H1 (cell line): ENCODE data around the gene PDZD8. TPM values are rescaled to one million over a fixed set of nuclear protein-coding genes. Genes with fewer than 3 reads are reported as not detected.

Experiments used
- CTCF ChIA-PET: fragments of 300-600 bp; sonication (Branson Sonifier 250); formaldehyde crosslinking; loops from one replicate; lab custom pipeline; 2021; ENCODE audit not compliant: partially characterized antibody; lab: Charles Lee
- POLR2A ChIA-PET: fragments of 300-600 bp; sonication (Branson Sonifier 250); formaldehyde crosslinking; loops from one replicate; lab custom pipeline; 2021; ENCODE audit warnings: inconsistent platforms; ENCODE audit not compliant: partially characterized antibody; lab: Charles Lee
- DNase-seq, 2 experiments: peaks; one replicate each; pipeline versions ENCODE4 v3.0.0 to v3.0.0-alpha.2; 2010 to 2022; ENCODE audit warnings: low spot score in 2 of 2, low read depth in 1 of 2, mixed read lengths in 1 of 2
- FAIRE-seq: peaks from 2 replicates; lab custom pipeline; 2011; peaks lifted over from hg19 to GRCh38; lab: Jason Lieb, UNC
- H2AFZ ChIP-seq: 2 replicates; pipeline ENCODE4 v1.8.1; 2012; ENCODE audit warnings: low read length, inconsistent platforms
- H2AK5ac ChIP-seq: 2 replicates; pipeline ENCODE4 v1.6.1; 2013; ENCODE audit warnings: low read depth, low read length
- H2BK120ac ChIP-seq: replicated peaks from 2 replicates; pipeline ENCODE3; 2013; ENCODE audit warnings: low read depth, low read length, inconsistent platforms
- H2BK12ac ChIP-seq: 2 replicates; pipeline ENCODE4 v1.6.1; 2013; ENCODE audit warnings: low read depth, low read length
- H2BK15ac ChIP-seq: 2 replicates; pipeline ENCODE4 v1.6.1; 2013; ENCODE audit warnings: low read length
- H2BK20ac ChIP-seq: 2 replicates; pipeline ENCODE4 v1.6.1; 2013; ENCODE audit warnings: low read length
- H2BK5ac ChIP-seq: 2 replicates; pipeline ENCODE4 v1.6.1; 2013; ENCODE audit warnings: low read depth, low read length
- H3K14ac ChIP-seq: 2 replicates; pipeline ENCODE4 v1.6.1; 2013; ENCODE audit warnings: inconsistent platforms; ENCODE audit not compliant: insufficient read length
- H3K18ac ChIP-seq: 2 replicates; pipeline ENCODE4 v1.6.1; 2013; ENCODE audit warnings: low read length; ENCODE audit errors: extremely low read depth
- H3K23ac ChIP-seq: 2 replicates; pipeline ENCODE4 v1.6.1; 2013; ENCODE audit warnings: inconsistent platforms; ENCODE audit not compliant: insufficient read length
- H3K23me2 ChIP-seq: 2 replicates; pipeline ENCODE4 v1.6.1; 2013; ENCODE audit warnings: low read depth, low read length
- H3K27ac ChIP-seq: 2 replicates; pipeline ENCODE4 v1.6.1; 2011; ENCODE audit warnings: low read depth, low read length, inconsistent platforms
- H3K27me3 ChIP-seq, 4 experiments: replicated peaks in 1 of 4; 1 replicate in 1 of 4; 2 replicates in 3 of 4; pipeline versions ENCODE4 v1.6.1 to v1.8.1; 2011 to 2013; ENCODE audit warnings: low read length in 3 of 4, mild to moderate bottlenecking in 3 of 4, inconsistent platforms in 2 of 4, mixed read lengths in 2 of 4, moderate library complexity in 1 of 4; ENCODE audit not compliant: control insufficient read depth in 3 of 4, insufficient read depth in 3 of 4; ENCODE audit errors: extremely low read depth in 1 of 4
- H3K36me3 ChIP-seq, 4 experiments: 2 replicates each; pipeline versions ENCODE4 v1.6.1 to v1.8.1; 2011 to 2013; ENCODE audit warnings: mild to moderate bottlenecking in 4 of 4, low read length in 3 of 4, moderate library complexity in 2 of 4, control low read depth in 1 of 4, inconsistent platforms in 1 of 4; ENCODE audit not compliant: insufficient read depth in 4 of 4, control insufficient read depth in 2 of 4
- H3K4ac ChIP-seq: replicated peaks from 2 replicates; pipeline ENCODE3; 2013; ENCODE audit warnings: low read length, low read depth, mixed read lengths, inconsistent platforms; ENCODE audit not compliant: insufficient read length
- H3K4me1 ChIP-seq, 4 experiments: replicated peaks in 1 of 4; 1 replicate in 1 of 4; 2 replicates in 3 of 4; pipeline versions ENCODE4 v1.6.1 to v1.8.1; 2011 to 2013; ENCODE audit warnings: low read length in 3 of 4, inconsistent platforms in 2 of 4, mixed read lengths in 1 of 4; ENCODE audit not compliant: insufficient read depth in 4 of 4, control insufficient read depth in 3 of 4
- H3K4me2 ChIP-seq, 2 experiments: 2 replicates each; pipeline versions ENCODE4 v1.6.1 to v1.8.1; 2011 to 2013; ENCODE audit warnings: low read depth in 2 of 2, low read length in 2 of 2, control low read depth in 1 of 2, inconsistent platforms in 1 of 2, mild to moderate bottlenecking in 1 of 2; ENCODE audit not compliant: insufficient read depth in 1 of 2
- H3K4me3 ChIP-seq, 4 experiments: fragments of 200-600, 300-600 bp in 1 of 4; sonication (generic), shearing (Covaris generic), sonication (Bioruptor Twin) in 1 of 4; 2 replicates each; pipeline versions ENCODE4 v1.5.1 to v1.8.1; 2011 to 2016; ENCODE audit warnings: low read length in 4 of 4, low read depth in 3 of 4, control low read depth in 2 of 4, inconsistent platforms in 2 of 4, mild to moderate bottlenecking in 2 of 4, mixed read lengths in 1 of 4, moderate library complexity in 1 of 4; ENCODE audit not compliant: insufficient read depth in 2 of 4; ENCODE audit errors: extremely low read depth in 1 of 4
- H3K56ac ChIP-seq: replicated peaks from 2 replicates; pipeline ENCODE3; 2013; ENCODE audit warnings: low read depth, mild to moderate bottlenecking, mixed read lengths, low read length, inconsistent platforms; ENCODE audit not compliant: insufficient read length
- H3K79me1 ChIP-seq: 2 replicates; pipeline ENCODE4 v1.6.1; 2013; ENCODE audit warnings: low read depth, low read length, control low read depth
- H3K79me2 ChIP-seq, 2 experiments: 2 replicates each; pipeline versions ENCODE4 v1.6.1 to v1.8.1; 2012 to 2013; ENCODE audit warnings: low read length in 2 of 2, mild to moderate bottlenecking in 2 of 2, inconsistent platforms in 1 of 2; ENCODE audit not compliant: insufficient read depth in 2 of 2, control insufficient read depth in 1 of 2
- H3K9ac ChIP-seq, 4 experiments: replicated peaks in 1 of 4; 1 replicate in 1 of 4; 2 replicates in 3 of 4; pipeline versions ENCODE4 v1.6.1 to v1.8.1; 2011 to 2013; ENCODE audit warnings: low read depth in 3 of 4, low read length in 3 of 4, control low read depth in 2 of 4, mild to moderate bottlenecking in 2 of 4, moderate library complexity in 2 of 4, inconsistent platforms in 1 of 4; ENCODE audit errors: extremely low read depth in 1 of 4
- H3K9me3 ChIP-seq, 2 experiments: 2 replicates each; pipeline versions ENCODE4 v1.6.1 to v1.8.1; 2012 to 2013; ENCODE audit warnings: mild to moderate bottlenecking in 2 of 2, moderate library complexity in 2 of 2, control low read depth in 1 of 2, inconsistent platforms in 1 of 2, low read depth in 1 of 2, low read length in 1 of 2, mixed read lengths in 1 of 2; ENCODE audit not compliant: insufficient read depth in 2 of 2
- H4K20me1 ChIP-seq, 2 experiments: replicated peaks in 1 of 2; 2 replicates each; pipeline versions ENCODE3 to v1.8.1; 2011 to 2013; ENCODE audit warnings: inconsistent platforms in 2 of 2, low read length in 2 of 2, mild to moderate bottlenecking in 1 of 2; ENCODE audit not compliant: insufficient read depth in 2 of 2, control insufficient read depth in 1 of 2
- H4K5ac ChIP-seq: 2 replicates; pipeline ENCODE4 v1.6.1; 2013; ENCODE audit warnings: low read length, low read depth, mixed read lengths, inconsistent platforms; ENCODE audit not compliant: insufficient read length
- H4K8ac ChIP-seq: 2 replicates; pipeline ENCODE4 v1.8.0; 2013; ENCODE audit warnings: mild to moderate bottlenecking, moderate library complexity, low read length, inconsistent platforms; ENCODE audit not compliant: insufficient read depth; ENCODE audit errors: extremely low read depth
- H4K91ac ChIP-seq: replicated peaks from 2 replicates; pipeline ENCODE3; 2013; ENCODE audit warnings: low read length, mixed read lengths, inconsistent platforms; ENCODE audit not compliant: insufficient read length
- WGBS, 2 experiments: shearing (Covaris generic) in 1 of 2; methylation state at CpG; one replicate each; pipeline versions ENCODE4 v1.1.6 to v1.1.7; 2013 to 2015; ENCODE audit warnings: low lambda C conversion rate in 2 of 2, mixed read lengths in 2 of 2, inconsistent platforms in 1 of 2, low coverage in 1 of 2, missing lambda C conversion rate in 1 of 2; ENCODE audit not compliant: insufficient replicate concordance in 2 of 2, insufficient coverage in 1 of 2, insufficient read length in 1 of 2; ENCODE audit errors: extremely low coverage in 1 of 2, missing lambda C conversion rate in 1 of 2; 5-methylcytosine and 5-hydroxymethylcytosine counted together
- polyA plus RNA-seq, 7 experiments: library from polyadenylated mRNA; depleted of rRNA in 3 of 7; stranded (reverse) in 5 of 7; unstranded in 2 of 7; fragments of >200 nt in 5 of 7; fragments of 200-250 nt in 2 of 7; gene quantifications; 1 replicate in 5 of 7; 2 replicates in 1 of 7; 4 replicates in 1 of 7; pipeline versions ENCODE4 v1.2.1 to v1.2.3, GENCODE V29; 2011 to 2013; ENCODE audit warnings: missing spikeins in 2 of 7, mixed read lengths in 2 of 7
- total RNA-seq: library from RNA; stranded (reverse); fragmentation: NEBNext Ultra II Directional; extraction: Animal tissue kit (Norgen Biotek cat#: 25700); gene quantifications from 2 replicates; pipeline ENCODE4 v1.2.1, GENCODE V29; 2021
- TF ChIP-seq, protein P1 (sequence below): IDR thresholded peaks from 2 replicates; pipeline ENCODE4 v1.6.1; 2011; ENCODE audit warnings: low read length, improper control_type of control experiment

Gene PDZD8
- total and polyA plus RNA-seq, 2 of the 8 experiments (the other 6 are each of a cell fraction or from before 2014, with no cell fraction given), result 10.9 to 50.1 TPM

- no peak for DNase-seq
Measured at GRCh38 chr10:117253908-117254307, 121.3 kb downstream of the PDZD8 start.

More at GRCh38 chr10:117253908-117254307, 121.3 kb downstream of the PDZD8 start:
- H3K4me3 ChIP-seq, result no peak overlapping the region
- no peaks in the 10 kb centered on the region for H3K9me3 ChIP-seq
- H4K8ac ChIP-seq, result no peak overlapping the region
- H3K36me3 ChIP-seq, result no peaks in the 10 kb centered on the region
- peaks cover 0 to 10% (median 1%) of the 10 kb centered on the region in 4 experiments; a peak in 4 of 7 replicates for H3K4me1 ChIP-seq
- H3K27ac ChIP-seq, result no peak overlapping the region
- no peak overlapping the region for H2BK5ac ChIP-seq
- ChIA-PET CTCF (interaction anchor here (0.5 to 1.3 kb wide), 3 partner anchors 28 to 64 kb away, joined by 3 to 4 read pairs (median 3); no protein-coding TSS in a partner anchor), POLR2A (no interaction called here)
- no peak overlapping the region for H2BK20ac ChIP-seq
- no peak overlapping the region for H3K4me2 ChIP-seq
- no peak overlapping the region for H4K5ac ChIP-seq
- H2AFZ ChIP-seq, result no peak overlapping the region
- H3K56ac ChIP-seq, result no peak overlapping the region
- no peak for FAIRE-seq
- H4K20me1 ChIP-seq, result no peaks in the 10 kb centered on the region
- H2BK15ac ChIP-seq, result no peak overlapping the region
- no peak overlapping the region for H2AK5ac ChIP-seq
- no peak overlapping the region for H2BK120ac ChIP-seq
- no peak overlapping the region for H3K23ac ChIP-seq
- no peak overlapping the region for H2BK12ac ChIP-seq
- no peaks in the 10 kb centered on the region for H3K79me2 ChIP-seq
- H3K23me2 ChIP-seq, result no peaks in the 10 kb centered on the region
- H3K9ac ChIP-seq, result no peak overlapping the region
- no peak overlapping the region for H3K14ac ChIP-seq
- TF ChIP-seq, protein P1, sequence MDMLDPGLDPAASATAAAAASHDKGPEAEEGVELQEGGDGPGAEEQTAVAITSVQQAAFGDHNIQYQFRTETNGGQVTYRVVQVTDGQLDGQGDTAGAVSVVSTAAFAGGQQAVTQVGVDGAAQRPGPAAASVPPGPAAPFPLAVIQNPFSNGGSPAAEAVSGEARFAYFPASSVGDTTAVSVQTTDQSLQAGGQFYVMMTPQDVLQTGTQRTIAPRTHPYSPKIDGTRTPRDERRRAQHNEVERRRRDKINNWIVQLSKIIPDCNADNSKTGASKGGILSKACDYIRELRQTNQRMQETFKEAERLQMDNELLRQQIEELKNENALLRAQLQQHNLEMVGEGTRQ, result no peak
- no peak overlapping the region for H4K91ac ChIP-seq
- 84% methylated on average over 9 of the region's 9 CpGs; no CpG with 5 or more reads in 1 of the 2 experiments for WGBS, 2 experiments
- no peaks in the 10 kb centered on the region for H3K27me3 ChIP-seq
- H3K4ac ChIP-seq, result no peak overlapping the region
- H3K18ac ChIP-seq, result no peak overlapping the region
- no peaks in the 10 kb centered on the region for H3K79me1 ChIP-seq
